Omental fat pad (tissue), 4 donors: ENCODE results near the gene SLC19A1. TPM values are rescaled to one million over a fixed set of nuclear protein-coding genes. Genes with fewer than 3 reads are reported as not detected.

ENCODE experiments used
- ATAC-seq: fragments of 150-250 bp; one replicate; pipeline ENCODE4 v1.9.1; 2016; ENCODE audit warnings: mild to moderate bottlenecking, moderate library complexity; ENCODE audit not compliant: low FRiP score
- DNase-seq: peaks from one replicate; pipeline ENCODE4 v3.0.0-alpha.2; 2019; ENCODE audit warnings: low spot score
- CTCF ChIP-seq, 3 donors: fragments of 450-650 bp; IDR thresholded peaks; one replicate each; pipeline ENCODE4 v1.5.1; 2016 to 2017; ENCODE audit warnings: antibody characterized with exemption in 3 of 3, mild to moderate bottlenecking in 3 of 3, moderate library complexity in 2 of 3
- total RNA-seq, 4 donors: library from RNA; depleted of rRNA; stranded (reverse); fragments of >200 nt; gene quantifications; one replicate each; pipeline ENCODE4 v1.1.0, GENCODE V29; 2016

The SLC19A1 gene
- total RNA-seq, 4 donors from 2014 or later = 5.8 to 18.6 (median 14.6) TPM

- TF ChIP-seq CTCF (IDR thresholded peaks at IDR 0.05) = no peak
- no peak for DNase-seq
- no peak for ATAC-seq
These were observed 29.1 kb downstream of the SLC19A1 start for GRCh38 chr21:45513003-45513717.

GRCh38 chr21:45512626-45513002 is 29.6 kb downstream of the SLC19A1 start:
- DNase-seq (no peak), ATAC-seq (no peak)
- TF ChIP-seq CTCF (IDR thresholded peaks at IDR 0.05) = no peak

GRCh38 chr21:45511661-45512431 is 30.4 kb downstream of the SLC19A1 start:
- no peak for ATAC-seq
- no peak for TF ChIP-seq CTCF (IDR thresholded peaks at IDR 0.05)
- DNase-seq = no peak

GRCh38 chr21:45511007-45511406 is 31.2 kb downstream of the SLC19A1 start:
- ATAC-seq (no peak), DNase-seq (no peak)
- no peak for TF ChIP-seq CTCF (IDR thresholded peaks at IDR 0.05)

GRCh38 chr21:45510466-45510955 is 31.7 kb downstream of the SLC19A1 start:
- no peak for ATAC-seq
- TF ChIP-seq CTCF (IDR thresholded peaks at IDR 0.05) = no peak
- DNase-seq = no peak

GRCh38 chr21:45509566-45510465 is 32.4 kb downstream of the SLC19A1 start:
- ATAC-seq (no peak), DNase-seq (no peak)
- no peak for TF ChIP-seq CTCF (IDR thresholded peaks at IDR 0.05)
